Measurements from ENCODE around the gene PLD3. TPM values are rescaled to one million over a fixed set of nuclear protein-coding genes. Genes with fewer than 3 reads are reported as not detected.
"Not testable (repeated sequence)": the region's sequence is repeated elsewhere in the genome, so short reads cannot be mapped to it uniquely, and the experiment has no call there.

PLD3 gene
- total RNA-seq, 3 donors from 2014 or later = 120 to 158 (median 120) TPM

- H3K4me3 ChIP-seq = no peak overlapping the region
- DNase-seq = no peak
Measured at GRCh38 chr19:40366697-40367561, 18.4 kb downstream of the PLD3 start.

GRCh38 chr19:40367577-40368434, 19.3 kb downstream of the PLD3 start:
- Histone ChIP-seq H3K9me3 (no peaks in the 10 kb centered on the region), H3K4me3 (no peak overlapping the region), H3K36me3 (ENCODE audit: low read depth) (no peaks in the 10 kb centered on the region), H3K4me1 (ENCODE audit: low read depth) (no peaks in the 10 kb centered on the region)
- DNase-seq = no peak
- intact Hi-C loops (cut with DNase I, micrococcal nuclease) = no loop called here
- no peak for TF ChIP-seq CTCF (IDR thresholded peaks at IDR 0.05)
- no peak for ATAC-seq

More at GRCh38 chr19:40366697-40367561, 18.4 kb downstream of the PLD3 start:
- no peak for TF ChIP-seq CTCF (IDR thresholded peaks at IDR 0.05)
- Histone ChIP-seq H3K36me3 (ENCODE audit: low read depth) (no peaks in the 10 kb centered on the region), H3K9me3 (no peaks in the 10 kb centered on the region), H3K4me1 (ENCODE audit: low read depth) (no peaks in the 10 kb centered on the region)
- intact Hi-C loops (cut with DNase I, micrococcal nuclease) = no loop called here
- ATAC-seq = no peak

- intact Hi-C loops (cut with DNase I, micrococcal nuclease) = no loop called here
- H3K36me3 ChIP-seq (ENCODE audit: low read depth) = no peaks in the 10 kb centered on the region
- no peak for TF ChIP-seq CTCF (IDR thresholded peaks at IDR 0.05)
- no peaks in the 10 kb centered on the region for H3K4me1 ChIP-seq (ENCODE audit: low read depth)
- no peak for ATAC-seq
- no peak for DNase-seq
- no peak overlapping the region for H3K4me3 ChIP-seq
- H3K9me3 ChIP-seq = no peaks in the 10 kb centered on the region
Measured at GRCh38 chr19:40369797-40370196, 21.3 kb downstream of the PLD3 start.

- DNase-seq; intact Hi-C loops (cut with DNase I, micrococcal nuclease); ATAC-seq; H3K9me3 ChIP-seq; H3K4me3 ChIP-seq; H3K36me3 ChIP-seq (ENCODE audit: low read depth); H3K4me1 ChIP-seq (ENCODE audit: low read depth): not testable (repeated sequence)
Measured at GRCh38 chr19:40370253-40370652, 21.8 kb downstream of the PLD3 start.

GRCh38 chr19:40370997-40371801, 22.7 kb downstream of the PLD3 start:
- Histone ChIP-seq H3K4me3 (no peak overlapping the region), H3K9me3 (no peaks in the 10 kb centered on the region), H3K4me1 (ENCODE audit: low read depth) (no peaks in the 10 kb centered on the region), H3K36me3 (ENCODE audit: low read depth) (no peaks in the 10 kb centered on the region)
- TF ChIP-seq CTCF (IDR thresholded peaks at IDR 0.05) = no peak
- DNase-seq (no peak), ATAC-seq (no peak)
- intact Hi-C loops (cut with DNase I, micrococcal nuclease) = no loop called here
